RCC 7860 (cell line): ENCODE results near the gene AGAP1.

Source experiments
- DNase-seq: peaks from one replicate; pipeline ENCODE4 v3.0.0-alpha.2; 2015; ENCODE audit warnings: low spot score
- FAIRE-seq: peaks from 2 replicates; lab custom pipeline; 2012; peaks lifted over from hg19 to GRCh38; lab: Jason Lieb, UNC

Gene AGAP1

GRCh38 chr2:235654103-235654813 is 160.4 kb downstream of the AGAP1 start:
- DNase-seq (no peak), FAIRE-seq (no peak)

- FAIRE-seq, result no peak
- no peak for DNase-seq
Measured at GRCh38 chr2:235658351-235659174, 164.7 kb downstream of the AGAP1 start.

- FAIRE-seq (peak; percentile 87), DNase-seq (peak; percentile 75)
Measured at GRCh38 chr2:235659767-235660322, 166.0 kb downstream of the AGAP1 start.

- DNase-seq (no peak), FAIRE-seq (no peak)
Measured at GRCh38 chr2:235660484-235661082, 166.7 kb downstream of the AGAP1 start.

- FAIRE-seq (no peak), DNase-seq (no peak)
Measured at GRCh38 chr2:235661167-235661937, 167.5 kb downstream of the AGAP1 start.

- DNase-seq (no peak), FAIRE-seq (no peak)
Measured at GRCh38 chr2:235661952-235662351, 168.1 kb downstream of the AGAP1 start.

- FAIRE-seq, result no peak
Measured at GRCh38 chr2:235663875-235664274, 170.0 kb downstream of the AGAP1 start.

GRCh38 chr2:235665661-235666212 is 171.9 kb downstream of the AGAP1 start:
- FAIRE-seq, result no peak
- no peak for DNase-seq

More at GRCh38 chr2:235663875-235664274, 170.0 kb downstream of the AGAP1 start:
- DNase-seq, result no peak

GRCh38 chr2:235666213-235666781 is 172.5 kb downstream of the AGAP1 start:
- DNase-seq, result peak; percentile 26
- FAIRE-seq, result peak; percentile 54

- FAIRE-seq, result no peak
- DNase-seq, result no peak
Measured at GRCh38 chr2:235668782-235669181, 174.9 kb downstream of the AGAP1 start.

- FAIRE-seq (no peak), DNase-seq (no peak)
Measured at GRCh38 chr2:235669269-235669831, 175.5 kb downstream of the AGAP1 start.

GRCh38 chr2:235669983-235670962 is 176.4 kb downstream of the AGAP1 start:
- DNase-seq, result no peak
- no peak for FAIRE-seq

GRCh38 chr2:235670974-235671787 is 177.3 kb downstream of the AGAP1 start:
- FAIRE-seq (no peak), DNase-seq (no peak)

GRCh38 chr2:235672720-235673119 is 178.9 kb downstream of the AGAP1 start:
- FAIRE-seq (no peak), DNase-seq (no peak)

- no peak for DNase-seq
- no peak for FAIRE-seq
Measured at GRCh38 chr2:235674146-235674545, 180.3 kb downstream of the AGAP1 start.

- no peak for DNase-seq
- FAIRE-seq, result no peak
Measured at GRCh38 chr2:235674812-235675211, 181.0 kb downstream of the AGAP1 start.

GRCh38 chr2:235675678-235676535 is 182.1 kb downstream of the AGAP1 start:
- peak; percentile 79 for FAIRE-seq
- DNase-seq, result peak; percentile 72
